ENCODE results near the gene PPP1R3F. TPM values are rescaled to one million over a fixed set of nuclear protein-coding genes. Genes with fewer than 3 reads are reported as not detected.
"Not testable (repeated sequence)": the region's sequence is repeated elsewhere in the genome, so short reads cannot be mapped to it uniquely, and the experiment has no call there.

Gene PPP1R3F
- total RNA-seq, 2 donors from 2014 or later = 3.0 to 16.3 TPM

DNA sequence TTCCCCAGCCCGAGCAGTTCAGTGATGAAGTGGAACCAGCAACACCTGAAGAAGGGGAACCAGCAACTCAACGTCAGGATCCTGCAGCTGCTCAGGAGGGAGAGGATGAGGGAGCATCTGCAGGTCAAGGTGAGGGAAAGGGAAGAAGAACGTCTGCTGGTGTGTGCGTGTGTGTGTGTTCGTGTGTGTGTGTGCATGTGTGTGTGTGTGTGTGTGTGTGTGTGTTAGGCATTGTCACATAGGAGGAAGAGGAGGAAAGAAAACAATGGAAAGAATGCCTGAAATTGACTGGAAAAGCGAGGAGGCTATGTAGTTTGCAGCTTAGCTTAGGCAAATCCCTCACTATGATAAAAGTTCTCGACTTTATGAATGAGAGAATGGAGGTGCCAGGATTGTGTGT lies 54.1 kb downstream of the PPP1R3F start:
- H3K27me3 ChIP-seq; H3K27ac ChIP-seq; H3K4me1 ChIP-seq; H3K4me3 ChIP-seq; DNase-seq; H3K9me3 ChIP-seq; H3K36me3 ChIP-seq (replicated peaks in 1 of 2; ENCODE audit: insufficient read depth in 1 of 2, low read depth in 2 of 2); intact Hi-C loops (cut with DNase I); ATAC-seq: not testable (repeated sequence)
- WGBS, 2 donors = 54% methylated on average over 3 of the region's 7 CpGs; no CpG with 5 or more reads in 1 of the 2 donors

DNA sequence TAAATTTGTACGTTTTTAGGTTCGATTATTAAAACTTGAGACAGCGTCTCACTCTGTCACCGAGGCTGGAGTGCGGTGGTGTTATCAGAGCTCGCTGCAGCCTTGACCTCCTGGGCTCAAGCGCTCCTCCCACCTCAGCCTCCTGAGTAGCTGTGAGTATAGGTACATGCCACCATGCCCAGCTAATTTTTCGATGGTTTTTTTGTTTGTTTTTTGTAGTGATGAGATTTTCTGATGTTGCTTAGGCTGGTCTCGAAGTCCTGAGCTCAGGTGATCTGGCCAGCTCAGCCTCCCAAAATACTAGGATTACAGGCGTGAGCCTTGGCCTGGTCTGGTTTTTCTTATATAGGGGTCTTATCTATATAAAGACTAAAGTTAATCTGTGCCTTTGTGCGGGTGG lies 60.8 kb downstream of the PPP1R3F start:
- DNase-seq; intact Hi-C loops (cut with DNase I); H3K4me3 ChIP-seq; H3K4me1 ChIP-seq; H3K36me3 ChIP-seq (replicated peaks in 1 of 2; ENCODE audit: insufficient read depth in 1 of 2, low read depth in 2 of 2); H3K9me3 ChIP-seq; H3K27me3 ChIP-seq; ATAC-seq; H3K27ac ChIP-seq: not testable (repeated sequence)
- WGBS, 2 donors = 60 to 83% methylated on average over 1 to 6 of the region's 11 CpGs

DNA sequence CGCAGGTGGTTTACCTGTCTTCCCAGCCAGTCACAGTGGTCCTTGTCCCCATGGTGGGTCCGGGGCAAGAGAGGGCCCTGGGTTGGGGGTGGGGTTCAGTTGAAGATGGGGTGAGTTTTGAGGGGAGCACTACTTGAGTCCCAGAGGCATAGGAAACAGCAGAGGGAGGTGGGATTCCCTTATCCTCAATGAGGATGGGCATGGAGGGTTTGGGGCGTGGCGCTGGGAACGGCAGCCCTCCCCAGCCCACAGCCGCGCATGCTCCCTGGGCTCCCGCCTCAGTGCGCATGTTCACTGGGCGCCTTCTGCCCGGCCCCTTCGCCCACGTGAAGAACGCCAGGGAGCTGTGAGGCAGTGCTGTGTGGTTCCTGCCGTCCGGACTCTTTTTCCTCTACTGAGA lies 61.7 kb downstream of the PPP1R3F start, which contains the start of gene GAGE13:
GAGE13 (plus strand) TSS at position 301 of the 400 bp plus-strand sequence. CDS start 1,156 bp downstream, outside the sequence.
- intact Hi-C loops (cut with DNase I) = not testable (repeated sequence)

DNA sequence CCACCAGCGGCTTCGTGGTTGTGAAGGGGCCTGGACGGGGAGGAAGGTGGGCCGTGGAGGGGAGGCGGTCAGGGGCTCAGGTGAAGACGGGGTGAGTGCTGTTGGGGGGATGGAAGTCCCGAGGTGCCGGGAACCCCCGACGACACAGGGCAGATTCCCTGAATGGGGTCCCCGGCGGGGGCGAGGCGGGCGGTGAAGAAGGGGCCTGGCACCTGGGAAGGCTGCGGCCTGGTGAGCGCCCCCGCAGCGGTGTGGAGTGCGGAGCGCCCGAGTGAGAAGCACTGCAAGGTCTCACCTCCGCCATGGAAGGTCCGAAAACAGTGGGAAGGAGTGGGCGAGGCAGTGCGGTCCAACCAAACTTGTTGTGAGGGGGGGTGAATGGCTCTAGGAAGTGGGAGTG lies 62.2 kb downstream of the PPP1R3F start:
- DNase-seq; H3K36me3 ChIP-seq (replicated peaks in 1 of 2; ENCODE audit: insufficient read depth in 1 of 2, low read depth in 2 of 2); intact Hi-C loops (cut with DNase I); H3K27me3 ChIP-seq; H3K4me1 ChIP-seq; H3K4me3 ChIP-seq; ATAC-seq; H3K27ac ChIP-seq; H3K9me3 ChIP-seq: not testable (repeated sequence)
- WGBS, 2 donors = 97% methylated on average over 16 of the region's 26 CpGs; no CpG with 5 or more reads in 1 of the 2 donors
- TF ChIP-seq POLR2A (IDR thresholded peaks at IDR 0.05) = peak in 1 of 3 donors; percentile 13

More for the DNA sequence above, 61.7 kb downstream of the PPP1R3F start, which contains the start of gene GAGE13:
- not testable (repeated sequence) for H3K27ac ChIP-seq; H3K9me3 ChIP-seq; H3K4me1 ChIP-seq; DNase-seq; H3K4me3 ChIP-seq; H3K27me3 ChIP-seq; H3K36me3 ChIP-seq (replicated peaks in 1 of 2; ENCODE audit: insufficient read depth in 1 of 2, low read depth in 2 of 2); ATAC-seq
- WGBS, 2 donors = no CpG with 5 or more reads among the region's 16 CpGs

Other genes with a start within 250 kb of the PPP1R3F start
- 10 to 100 TPM; 24.9 to 71.9 TPM for gene TFE3, start 226.4 kb upstream of the PPP1R3F start, total RNA-seq
- gene CCDC120, start 210.8 kb upstream of the PPP1R3F start, total RNA-seq = 10 to 100 TPM in 1 of 2 donors, 1 to 10 TPM in 1; 6.5 to 13.8 TPM
- gene PRAF2, start 195.8 kb upstream of the PPP1R3F start, total RNA-seq = 10 to 100 TPM in 1 of 2 donors, 1 to 10 TPM in 1; 5.4 to 10.9 TPM
- 10 to 100 TPM; 59.4 to 77.1 TPM for gene WDR45, start 189.9 kb upstream of the PPP1R3F start, total RNA-seq
- 10 to 100 TPM; 12.9 to 15.3 TPM for gene GPKOW, start 146.1 kb upstream of the PPP1R3F start, total RNA-seq
- gene MAGIX, start 107.0 kb upstream of the PPP1R3F start, total RNA-seq = 10 to 100 TPM; 13.2 to 40.9 TPM
- 10 to 100 TPM; 19.4 to 30.1 TPM for gene PLP2, start 97.9 kb upstream of the PPP1R3F start, total RNA-seq
- gene PRICKLE3, start 83.4 kb upstream of the PPP1R3F start, total RNA-seq = 10 to 100 TPM in 1 of 2 donors, 1 to 10 TPM in 1; 7.5 to 13.2 TPM
- gene SYP, start 69.6 kb upstream of the PPP1R3F start, total RNA-seq = 1 to 10 TPM; 5.4 to 6.6 TPM
- gene CACNA1F, start 36.5 kb upstream of the PPP1R3F start, total RNA-seq = under 1 TPM in 1 of 2 donors, not detected in 1; 0.26 TPM
- 1 to 10 TPM; 8.2 to 9.1 TPM for gene CCDC22, start 34.3 kb upstream of the PPP1R3F start, total RNA-seq
- gene FOXP3, start 5.1 kb upstream of the PPP1R3F start, total RNA-seq = not detected
- gene GAGE10, start 33.9 kb downstream of the PPP1R3F start, total RNA-seq = not detected
- not detected for gene GAGE12J, start 52.2 kb downstream of the PPP1R3F start, total RNA-seq
- gene GAGE13, start 61.8 kb downstream of the PPP1R3F start, total RNA-seq = not detected

All from body of pancreas (tissue), 4 donors.